ENCODE measurements around the gene TBC1D9. TPM values are rescaled to one million over a fixed set of nuclear protein-coding genes. Genes with fewer than 3 reads are reported as not detected.

TBC1D9 gene
- total RNA-seq, 1 experiment from 2014 or later: not detected

DNA sequence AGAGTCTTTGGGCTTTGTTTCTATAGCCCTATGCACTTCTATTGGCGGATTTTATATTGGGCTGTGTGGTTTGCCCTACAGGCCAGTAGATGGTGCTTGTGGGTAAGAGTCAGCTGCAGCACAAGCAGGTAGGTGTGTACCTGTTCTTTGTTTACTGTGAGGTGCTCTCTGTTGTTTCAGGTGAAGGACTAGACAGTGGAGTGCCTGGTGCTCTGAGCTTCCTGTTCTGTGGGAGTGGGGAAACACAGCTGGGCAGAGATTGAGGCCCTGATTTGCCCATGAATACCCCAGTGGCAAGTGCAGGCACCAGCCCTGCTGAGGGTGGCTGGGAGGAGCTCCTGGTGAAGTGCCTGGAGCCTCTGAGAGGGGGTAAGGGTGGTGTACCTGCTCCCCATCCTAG, 161.1 kb downstream of the TBC1D9 start:
- H3K9ac ChIP-seq (ENCODE audit: low read length): no peak overlapping the region
- H3K4me3 ChIP-seq (ENCODE audit: low read length): no peak overlapping the region
- no peaks in the 10 kb centered on the region for H4K20me1 ChIP-seq (ENCODE audit: insufficient read depth, low read depth, low read length)
- no peaks in the 10 kb centered on the region for H3K27me3 ChIP-seq (ENCODE audit: low read length)
- H3K36me3 ChIP-seq (ENCODE audit: insufficient read depth, low read length): no peaks in the 10 kb centered on the region
- H3K4me1 ChIP-seq (ENCODE audit: low read length): no peaks in the 10 kb centered on the region
- H3K9me3 ChIP-seq (ENCODE audit: low read length): no peaks in the 10 kb centered on the region
- no peaks in the 10 kb centered on the region for H3K9me2 ChIP-seq (replicated peaks; ENCODE audit: insufficient read depth, low read length)
- DNase-seq: peak; percentile 68
- no peak overlapping the region for H3K27ac ChIP-seq (ENCODE audit: low read length)
- no peak overlapping the region for H3K4me2 ChIP-seq (ENCODE audit: low read depth, low read length, poor library complexity, severe bottlenecking)
- H2AFZ ChIP-seq (ENCODE audit: low read length): no peak overlapping the region
- H3K79me2 ChIP-seq (ENCODE audit: low read length): no peaks in the 10 kb centered on the region

DNA sequence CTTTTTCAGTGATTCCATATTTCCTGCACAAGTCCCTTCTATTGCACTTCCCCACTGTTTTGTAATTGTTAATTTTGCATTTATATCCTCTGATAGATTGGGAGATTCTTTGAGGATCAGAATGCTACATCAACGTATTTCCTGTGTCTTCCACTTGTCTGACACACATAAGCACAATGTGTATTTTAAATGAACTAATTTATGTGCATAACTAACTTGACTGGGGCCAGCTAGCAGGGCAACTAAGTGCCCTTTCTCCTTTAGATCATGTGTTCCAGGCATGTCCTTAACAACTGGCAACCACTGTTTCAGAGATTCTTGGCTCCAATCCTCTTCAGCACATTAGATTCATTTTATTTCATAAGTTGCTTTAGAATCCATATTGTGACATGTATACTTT, 171.7 kb downstream of the TBC1D9 start:
- Histone ChIP-seq H3K36me3 (ENCODE audit: insufficient read depth, low read length) (no peaks in the 10 kb centered on the region), H3K9me3 (ENCODE audit: low read length) (no peaks in the 10 kb centered on the region), H3K27me3 (ENCODE audit: low read length) (no peaks in the 10 kb centered on the region), H3K9ac (ENCODE audit: low read length) (no peak overlapping the region), H3K4me3 (ENCODE audit: low read length) (no peak overlapping the region), H3K4me1 (ENCODE audit: low read length) (no peaks in the 10 kb centered on the region), H4K20me1 (ENCODE audit: insufficient read depth, low read depth, low read length) (no peaks in the 10 kb centered on the region), H3K4me2 (ENCODE audit: low read depth, low read length, poor library complexity, severe bottlenecking) (no peak overlapping the region), H2AFZ (ENCODE audit: low read length) (no peak overlapping the region), H3K79me2 (ENCODE audit: low read length) (no peaks in the 10 kb centered on the region), H3K9me2 (replicated peaks; ENCODE audit: insufficient read depth, low read length) (no peaks in the 10 kb centered on the region), H3K27ac (ENCODE audit: low read length) (no peak overlapping the region)
- no peak for DNase-seq

GRCh38 chr4:140581078-140581477, 175.1 kb downstream of the TBC1D9 start:
- H3K9me2 ChIP-seq (replicated peaks; ENCODE audit: insufficient read depth, low read length): no peaks in the 10 kb centered on the region
- H3K79me2 ChIP-seq (ENCODE audit: low read length): no peaks in the 10 kb centered on the region
- no peaks in the 10 kb centered on the region for H3K36me3 ChIP-seq (ENCODE audit: insufficient read depth, low read length)
- H3K27me3 ChIP-seq (ENCODE audit: low read length): no peaks in the 10 kb centered on the region
- no peak overlapping the region for H3K4me3 ChIP-seq (ENCODE audit: low read length)
- no peaks in the 10 kb centered on the region for H3K4me1 ChIP-seq (ENCODE audit: low read length)
- no peak overlapping the region for H2AFZ ChIP-seq (ENCODE audit: low read length)
- no peak overlapping the region for H3K4me2 ChIP-seq (ENCODE audit: low read depth, low read length, poor library complexity, severe bottlenecking)
- H3K9ac ChIP-seq (ENCODE audit: low read length): no peak overlapping the region
- DNase-seq: no peak
- no peaks in the 10 kb centered on the region for H4K20me1 ChIP-seq (ENCODE audit: insufficient read depth, low read depth, low read length)
- no peaks in the 10 kb centered on the region for H3K9me3 ChIP-seq (ENCODE audit: low read length)
- H3K27ac ChIP-seq (ENCODE audit: low read length): no peak overlapping the region

DNA sequence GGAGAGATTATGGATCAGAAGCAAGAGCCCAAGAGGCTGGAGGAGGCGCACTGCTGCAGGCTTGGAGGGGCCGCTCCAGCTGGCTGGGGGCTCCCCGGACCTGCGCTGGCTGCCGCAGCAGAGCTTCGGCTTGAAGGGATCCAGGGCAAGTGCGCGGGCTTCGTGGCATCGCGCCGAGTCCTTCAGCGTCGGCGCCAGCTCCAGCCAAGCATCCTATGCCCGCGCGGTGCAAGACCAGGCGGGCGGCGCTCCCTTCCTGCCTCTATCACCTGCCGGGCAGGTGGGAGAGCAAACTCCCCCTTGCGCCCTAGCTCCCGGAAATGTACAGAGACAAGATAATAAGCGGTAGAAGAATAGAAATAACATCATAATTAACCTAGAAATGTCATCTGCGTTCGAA, 176.9 kb downstream of the TBC1D9 start:
- H3K9ac ChIP-seq (ENCODE audit: low read length): no peak overlapping the region
- H3K4me1 ChIP-seq (ENCODE audit: low read length): no peaks in the 10 kb centered on the region
- H3K27ac ChIP-seq (ENCODE audit: low read length): no peak overlapping the region
- no peak for DNase-seq
- H3K9me2 ChIP-seq (replicated peaks; ENCODE audit: insufficient read depth, low read length): no peaks in the 10 kb centered on the region
- no peaks in the 10 kb centered on the region for H3K36me3 ChIP-seq (ENCODE audit: insufficient read depth, low read length)
- no peak overlapping the region for H2AFZ ChIP-seq (ENCODE audit: low read length)
- H3K9me3 ChIP-seq (ENCODE audit: low read length): no peaks in the 10 kb centered on the region
- H3K4me2 ChIP-seq (ENCODE audit: low read depth, low read length, poor library complexity, severe bottlenecking): no peak overlapping the region
- no peak overlapping the region for H3K4me3 ChIP-seq (ENCODE audit: low read length)
- H4K20me1 ChIP-seq (ENCODE audit: insufficient read depth, low read depth, low read length): no peaks in the 10 kb centered on the region
- H3K79me2 ChIP-seq (ENCODE audit: low read length): no peaks in the 10 kb centered on the region
- H3K27me3 ChIP-seq (ENCODE audit: low read length): no peaks in the 10 kb centered on the region

DNA sequence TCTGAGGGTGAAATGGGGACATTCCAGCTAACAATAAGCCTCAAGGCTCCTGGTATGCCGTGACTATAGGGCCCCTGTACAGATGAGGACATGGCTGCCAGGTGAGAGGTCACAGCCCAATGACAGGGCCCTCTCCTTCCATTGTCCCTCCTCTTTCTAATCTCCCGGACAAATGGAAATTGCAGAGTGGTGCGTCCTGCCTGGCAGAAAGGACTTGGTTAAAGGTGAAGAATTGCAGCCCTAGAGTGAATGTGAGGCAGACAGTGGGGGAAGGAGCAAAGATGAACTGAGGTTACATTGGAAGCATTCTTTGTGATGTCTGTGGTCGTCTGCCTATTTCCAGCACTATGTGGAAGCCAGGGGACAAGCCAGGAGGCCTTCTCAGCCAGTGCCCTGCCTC, 180.7 kb downstream of the TBC1D9 start:
- Histone ChIP-seq H2AFZ (ENCODE audit: low read length) (no peak overlapping the region), H4K20me1 (ENCODE audit: insufficient read depth, low read depth, low read length) (no peaks in the 10 kb centered on the region), H3K27ac (ENCODE audit: low read length) (no peak overlapping the region), H3K4me1 (ENCODE audit: low read length) (no peaks in the 10 kb centered on the region), H3K36me3 (ENCODE audit: insufficient read depth, low read length) (no peaks in the 10 kb centered on the region), H3K9me3 (ENCODE audit: low read length) (no peaks in the 10 kb centered on the region), H3K27me3 (ENCODE audit: low read length) (no peaks in the 10 kb centered on the region), H3K79me2 (ENCODE audit: low read length) (no peaks in the 10 kb centered on the region), H3K9me2 (replicated peaks; ENCODE audit: insufficient read depth, low read length) (no peaks in the 10 kb centered on the region), H3K4me3 (ENCODE audit: low read length) (no peak overlapping the region), H3K9ac (ENCODE audit: low read length) (no peak overlapping the region), H3K4me2 (ENCODE audit: low read depth, low read length, poor library complexity, severe bottlenecking) (no peak overlapping the region)
- no peak for DNase-seq

- H3K36me3 ChIP-seq (ENCODE audit: insufficient read depth, low read length): no peaks in the 10 kb centered on the region
- no peaks in the 10 kb centered on the region for H3K27me3 ChIP-seq (ENCODE audit: low read length)
These were observed 184.6 kb downstream of the TBC1D9 start for GRCh38 chr4:140571620-140572019.

More at GRCh38 chr4:140571620-140572019, 184.6 kb downstream of the TBC1D9 start:
- Histone ChIP-seq H3K4me1 (ENCODE audit: low read length) (no peaks in the 10 kb centered on the region; the same call in 1 of the 2 replicates), H3K4me2 (ENCODE audit: low read depth, low read length, poor library complexity, severe bottlenecking) (no peak overlapping the region), H3K9me2 (replicated peaks; ENCODE audit: insufficient read depth, low read length) (no peaks in the 10 kb centered on the region), H4K20me1 (ENCODE audit: insufficient read depth, low read depth, low read length) (no peaks in the 10 kb centered on the region), H3K9ac (ENCODE audit: low read length) (no peak overlapping the region), H2AFZ (ENCODE audit: low read length) (no peak overlapping the region), H3K79me2 (ENCODE audit: low read length) (no peaks in the 10 kb centered on the region), H3K4me3 (ENCODE audit: low read length) (no peak overlapping the region), H3K9me3 (ENCODE audit: low read length) (no peaks in the 10 kb centered on the region), H3K27ac (ENCODE audit: low read length) (no peak overlapping the region)
- no peak for DNase-seq

Small RNAs within 50 kb of the gene (small RNA-seq; reads per million reads assigned to genes)
- not detected for gene AC108019.1
- gene RF00019: not detected
- gene RN7SL152P: not detected
- gene RNY1P14: not detected

Other genes starting within 250 kb of the TBC1D9 start
- gene ELMOD2, start 232.2 kb downstream of the TBC1D9 start, total RNA-seq (2014; rRNA removed; shearing (Covaris generic); ENCODE audit: low replicate concordance): 23.0 and 27.8 TPM in 2 replicates
- gene UCP1, start 187.4 kb downstream of the TBC1D9 start, total RNA-seq (2014; rRNA removed; shearing (Covaris generic); ENCODE audit: low replicate concordance): not detected in 2 replicates